Measurements from ENCODE around the gene TAP2. TPM values are rescaled to one million over a fixed set of nuclear protein-coding genes. Genes with fewer than 3 reads are reported as not detected.
A peak's percentile ranks its signal among the peaks of the same experiment; 100 is the strongest.

TAP2 gene
- total and polyA plus RNA-seq, 10 of the 15 experiments (the other 5 are each of a cell fraction or from before 2014, with no cell fraction given) = 5.3 to 77.2 (median 35.3) TPM

DNA sequence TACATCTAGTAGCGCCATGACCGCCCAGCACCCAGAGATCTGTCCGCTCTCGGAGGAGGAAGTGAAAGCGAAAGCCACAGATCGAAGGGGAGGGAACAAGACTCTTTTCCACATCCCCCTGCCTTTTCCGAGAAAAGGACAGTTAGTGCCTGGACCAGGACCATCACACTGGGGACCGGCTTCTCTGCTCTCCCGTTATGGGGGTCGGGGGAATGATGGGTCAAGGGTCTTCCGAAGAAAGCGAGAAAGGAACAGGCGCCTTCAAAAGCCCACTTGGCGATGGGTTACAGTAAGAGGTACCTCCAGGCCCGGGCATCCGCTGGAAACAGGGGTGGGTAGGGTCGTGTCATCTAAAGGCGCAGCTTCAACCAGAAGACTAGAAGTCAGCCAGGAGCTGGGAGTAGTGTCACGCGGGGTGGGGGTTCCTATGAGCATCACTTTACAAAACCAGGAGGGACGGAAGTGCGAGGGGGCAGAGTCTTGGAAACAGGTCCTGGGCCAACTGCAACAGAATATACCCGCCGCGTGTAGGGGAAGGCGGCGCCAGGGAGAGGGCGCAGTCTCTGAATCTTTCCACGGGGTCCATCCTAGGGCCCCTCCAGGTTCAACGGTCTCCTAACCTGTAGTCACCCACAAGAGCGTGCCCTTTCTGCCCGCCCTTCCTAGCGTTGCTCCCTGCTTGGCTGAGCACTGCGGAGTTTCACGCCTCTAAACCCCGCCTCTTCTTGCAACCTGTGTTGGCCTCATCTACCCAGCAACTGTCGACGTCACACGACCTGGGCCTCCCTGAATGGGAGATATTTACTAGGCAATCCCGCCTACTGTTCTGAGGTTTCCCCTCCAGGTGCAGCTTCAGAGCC, 5.7 kb upstream of the TAP2 start, which contains the start of gene PSMB8 (continued):
- TF ChIP-seq, protein P1, sequence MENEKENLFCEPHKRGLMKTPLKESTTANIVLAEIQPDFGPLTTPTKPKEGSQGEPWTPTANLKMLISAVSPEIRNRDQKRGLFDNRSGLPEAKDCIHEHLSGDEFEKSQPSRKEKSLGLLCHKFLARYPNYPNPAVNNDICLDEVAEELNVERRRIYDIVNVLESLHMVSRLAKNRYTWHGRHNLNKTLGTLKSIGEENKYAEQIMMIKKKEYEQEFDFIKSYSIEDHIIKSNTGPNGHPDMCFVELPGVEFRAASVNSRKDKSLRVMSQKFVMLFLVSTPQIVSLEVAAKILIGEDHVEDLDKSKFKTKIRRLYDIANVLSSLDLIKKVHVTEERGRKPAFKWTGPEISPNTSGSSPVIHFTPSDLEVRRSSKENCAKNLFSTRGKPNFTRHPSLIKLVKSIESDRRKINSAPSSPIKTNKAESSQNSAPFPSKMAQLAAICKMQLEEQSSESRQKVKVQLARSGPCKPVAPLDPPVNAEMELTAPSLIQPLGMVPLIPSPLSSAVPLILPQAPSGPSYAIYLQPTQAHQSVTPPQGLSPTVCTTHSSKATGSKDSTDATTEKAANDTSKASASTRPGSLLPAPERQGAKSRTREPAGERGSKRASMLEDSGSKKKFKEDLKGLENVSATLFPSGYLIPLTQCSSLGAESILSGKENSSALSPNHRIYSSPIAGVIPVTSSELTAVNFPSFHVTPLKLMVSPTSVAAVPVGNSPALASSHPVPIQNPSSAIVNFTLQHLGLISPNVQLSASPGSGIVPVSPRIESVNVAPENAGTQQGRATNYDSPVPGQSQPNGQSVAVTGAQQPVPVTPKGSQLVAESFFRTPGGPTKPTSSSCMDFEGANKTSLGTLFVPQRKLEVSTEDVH (IDR thresholded peaks at IDR 0.05; ENCODE audit: low read depth, partially characterized antibody) = peak; percentile 71
- TF ChIP-seq ZNF217 (IDR thresholded peaks at IDR 0.05) (no peak), ZNF384 (IDR thresholded peaks at IDR 0.05; ENCODE audit: borderline replicate concordance, low read depth, low read length) (no peak), BCL11A (IDR thresholded peaks at IDR 0.05; ENCODE audit: low read depth, low read length) (peak; percentile 52; the same call in 1 of the 2 replicates), ETV6 (conservative IDR thresholded peaks at IDR 0.05 in 1 of 2, IDR thresholded peaks at IDR 0.05 in 1 of 2; ENCODE audit: borderline replicate concordance in 1 of 2, low read depth in 1 of 2) (peak in 1 of 2 experiments; percentile 89; a peak in 2 of 4 replicates), SRF (IDR thresholded peaks at IDR 0.05; ENCODE audit: low read depth in 2 of 2, low read length in 2 of 2) (no peak)
- TF ChIP-seq, protein P2, sequence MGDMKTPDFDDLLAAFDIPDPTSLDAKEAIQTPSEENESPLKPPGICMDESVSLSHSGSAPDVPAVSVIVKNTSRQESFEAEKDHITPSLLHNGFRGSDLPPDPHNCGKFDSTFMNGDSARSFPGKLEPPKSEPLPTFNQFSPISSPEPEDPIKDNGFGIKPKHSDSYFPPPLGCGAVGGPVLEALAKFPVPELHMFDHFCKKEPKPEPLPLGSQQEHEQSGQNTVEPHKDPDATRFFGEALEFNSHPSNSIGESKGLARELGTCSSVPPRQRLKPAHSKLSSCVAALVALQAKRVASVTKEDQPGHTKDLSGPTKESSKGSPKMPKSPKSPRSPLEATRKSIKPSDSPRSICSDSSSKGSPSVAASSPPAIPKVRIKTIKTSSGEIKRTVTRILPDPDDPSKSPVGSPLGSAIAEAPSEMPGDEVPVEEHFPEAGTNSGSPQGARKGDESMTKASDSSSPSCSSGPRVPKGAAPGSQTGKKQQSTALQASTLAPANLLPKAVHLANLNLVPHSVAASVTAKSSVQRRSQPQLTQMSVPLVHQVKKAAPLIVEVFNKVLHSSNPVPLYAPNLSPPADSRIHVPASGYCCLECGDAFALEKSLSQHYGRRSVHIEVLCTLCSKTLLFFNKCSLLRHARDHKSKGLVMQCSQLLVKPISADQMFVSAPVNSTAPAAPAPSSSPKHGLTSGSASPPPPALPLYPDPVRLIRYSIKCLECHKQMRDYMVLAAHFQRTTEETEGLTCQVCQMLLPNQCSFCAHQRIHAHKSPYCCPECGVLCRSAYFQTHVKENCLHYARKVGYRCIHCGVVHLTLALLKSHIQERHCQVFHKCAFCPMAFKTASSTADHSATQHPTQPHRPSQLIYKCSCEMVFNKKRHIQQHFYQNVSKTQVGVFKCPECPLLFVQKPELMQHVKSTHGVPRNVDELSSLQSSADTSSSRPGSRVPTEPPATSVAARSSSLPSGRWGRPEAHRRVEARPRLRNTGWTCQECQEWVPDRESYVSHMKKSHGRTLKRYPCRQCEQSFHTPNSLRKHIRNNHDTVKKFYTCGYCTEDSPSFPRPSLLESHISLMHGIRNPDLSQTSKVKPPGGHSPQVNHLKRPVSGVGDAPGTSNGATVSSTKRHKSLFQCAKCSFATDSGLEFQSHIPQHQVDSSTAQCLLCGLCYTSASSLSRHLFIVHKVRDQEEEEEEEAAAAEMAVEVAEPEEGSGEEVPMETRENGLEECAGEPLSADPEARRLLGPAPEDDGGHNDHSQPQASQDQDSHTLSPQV (IDR thresholded peaks at IDR 0.05) = no peak
- TF ChIP-seq, protein P3, sequence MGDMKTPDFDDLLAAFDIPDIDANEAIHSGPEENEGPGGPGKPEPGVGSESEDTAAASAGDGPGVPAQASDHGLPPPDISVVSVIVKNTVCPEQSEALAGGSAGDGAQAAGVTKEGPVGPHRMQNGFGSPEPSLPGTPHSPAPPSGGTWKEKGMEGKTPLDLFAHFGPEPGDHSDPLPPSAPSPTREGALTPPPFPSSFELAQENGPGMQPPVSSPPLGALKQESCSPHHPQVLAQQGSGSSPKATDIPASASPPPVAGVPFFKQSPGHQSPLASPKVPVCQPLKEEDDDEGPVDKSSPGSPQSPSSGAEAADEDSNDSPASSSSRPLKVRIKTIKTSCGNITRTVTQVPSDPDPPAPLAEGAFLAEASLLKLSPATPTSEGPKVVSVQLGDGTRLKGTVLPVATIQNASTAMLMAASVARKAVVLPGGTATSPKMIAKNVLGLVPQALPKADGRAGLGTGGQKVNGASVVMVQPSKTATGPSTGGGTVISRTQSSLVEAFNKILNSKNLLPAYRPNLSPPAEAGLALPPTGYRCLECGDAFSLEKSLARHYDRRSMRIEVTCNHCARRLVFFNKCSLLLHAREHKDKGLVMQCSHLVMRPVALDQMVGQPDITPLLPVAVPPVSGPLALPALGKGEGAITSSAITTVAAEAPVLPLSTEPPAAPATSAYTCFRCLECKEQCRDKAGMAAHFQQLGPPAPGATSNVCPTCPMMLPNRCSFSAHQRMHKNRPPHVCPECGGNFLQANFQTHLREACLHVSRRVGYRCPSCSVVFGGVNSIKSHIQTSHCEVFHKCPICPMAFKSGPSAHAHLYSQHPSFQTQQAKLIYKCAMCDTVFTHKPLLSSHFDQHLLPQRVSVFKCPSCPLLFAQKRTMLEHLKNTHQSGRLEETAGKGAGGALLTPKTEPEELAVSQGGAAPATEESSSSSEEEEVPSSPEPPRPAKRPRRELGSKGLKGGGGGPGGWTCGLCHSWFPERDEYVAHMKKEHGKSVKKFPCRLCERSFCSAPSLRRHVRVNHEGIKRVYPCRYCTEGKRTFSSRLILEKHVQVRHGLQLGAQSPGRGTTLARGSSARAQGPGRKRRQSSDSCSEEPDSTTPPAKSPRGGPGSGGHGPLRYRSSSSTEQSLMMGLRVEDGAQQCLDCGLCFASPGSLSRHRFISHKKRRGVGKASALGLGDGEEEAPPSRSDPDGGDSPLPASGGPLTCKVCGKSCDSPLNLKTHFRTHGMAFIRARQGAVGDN (IDR thresholded peaks at IDR 0.05) = 0 out of 2 replicates have a peak, but pooled peaks have one; percentile 62
- TF ChIP-seq, protein P4, sequence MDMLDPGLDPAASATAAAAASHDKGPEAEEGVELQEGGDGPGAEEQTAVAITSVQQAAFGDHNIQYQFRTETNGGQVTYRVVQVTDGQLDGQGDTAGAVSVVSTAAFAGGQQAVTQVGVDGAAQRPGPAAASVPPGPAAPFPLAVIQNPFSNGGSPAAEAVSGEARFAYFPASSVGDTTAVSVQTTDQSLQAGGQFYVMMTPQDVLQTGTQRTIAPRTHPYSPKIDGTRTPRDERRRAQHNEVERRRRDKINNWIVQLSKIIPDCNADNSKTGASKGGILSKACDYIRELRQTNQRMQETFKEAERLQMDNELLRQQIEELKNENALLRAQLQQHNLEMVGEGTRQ (IDR thresholded peaks at IDR 0.05; ENCODE audit: borderline replicate concordance, low read depth, low read length) = no peak; the same call in 1 of the 2 replicates
- TF ChIP-seq, protein P5, sequence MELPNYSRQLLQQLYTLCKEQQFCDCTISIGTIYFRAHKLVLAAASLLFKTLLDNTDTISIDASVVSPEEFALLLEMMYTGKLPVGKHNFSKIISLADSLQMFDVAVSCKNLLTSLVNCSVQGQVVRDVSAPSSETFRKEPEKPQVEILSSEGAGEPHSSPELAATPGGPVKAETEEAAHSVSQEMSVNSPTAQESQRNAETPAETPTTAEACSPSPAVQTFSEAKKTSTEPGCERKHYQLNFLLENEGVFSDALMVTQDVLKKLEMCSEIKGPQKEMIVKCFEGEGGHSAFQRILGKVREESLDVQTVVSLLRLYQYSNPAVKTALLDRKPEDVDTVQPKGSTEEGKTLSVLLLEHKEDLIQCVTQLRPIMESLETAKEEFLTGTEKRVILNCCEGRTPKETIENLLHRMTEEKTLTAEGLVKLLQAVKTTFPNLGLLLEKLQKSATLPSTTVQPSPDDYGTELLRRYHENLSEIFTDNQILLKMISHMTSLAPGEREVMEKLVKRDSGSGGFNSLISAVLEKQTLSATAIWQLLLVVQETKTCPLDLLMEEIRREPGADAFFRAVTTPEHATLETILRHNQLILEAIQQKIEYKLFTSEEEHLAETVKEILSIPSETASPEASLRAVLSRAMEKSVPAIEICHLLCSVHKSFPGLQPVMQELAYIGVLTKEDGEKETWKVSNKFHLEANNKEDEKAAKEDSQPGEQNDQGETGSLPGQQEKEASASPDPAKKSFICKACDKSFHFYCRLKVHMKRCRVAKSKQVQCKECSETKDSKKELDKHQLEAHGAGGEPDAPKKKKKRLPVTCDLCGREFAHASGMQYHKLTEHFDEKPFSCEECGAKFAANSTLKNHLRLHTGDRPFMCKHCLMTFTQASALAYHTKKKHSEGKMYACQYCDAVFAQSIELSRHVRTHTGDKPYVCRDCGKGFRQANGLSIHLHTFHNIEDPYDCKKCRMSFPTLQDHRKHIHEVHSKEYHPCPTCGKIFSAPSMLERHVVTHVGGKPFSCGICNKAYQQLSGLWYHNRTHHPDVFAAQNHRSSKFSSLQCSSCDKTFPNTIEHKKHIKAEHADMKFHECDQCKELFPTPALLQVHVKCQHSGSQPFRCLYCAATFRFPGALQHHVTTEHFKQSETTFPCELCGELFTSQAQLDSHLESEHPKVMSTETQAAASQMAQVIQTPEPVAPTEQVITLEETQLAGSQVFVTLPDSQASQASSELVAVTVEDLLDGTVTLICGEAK (IDR thresholded peaks at IDR 0.05; ENCODE audit: borderline replicate concordance) = no peak

All from GM12878 (cell line).